Measurements from ENCODE around the gene HYAL1. TPM values are rescaled to one million over a fixed set of nuclear protein-coding genes. Genes with fewer than 3 reads are reported as not detected.
A peak's percentile ranks its signal among the peaks of the same experiment; 100 is the strongest.

Gene HYAL1
- total RNA-seq, 2 donors from 2014 or later: 0.25 to 0.26 TPM

GRCh38 chr3:50340448-50341329, 37.3 kb upstream of the HYAL1 start, which contains the start of gene RASSF1:
Gene RASSF1, minus strand, starts transcription at chr3:50340836. Its CDS starts 31 bp downstream, at chr3:50340805.
- H3K4me3 Mint-ChIP-seq: peak within 1 kb of the TSS; percentile 97
- H3K36me3 Mint-ChIP-seq: peaks cover 7% of the 10 kb centered on the region
- peak within 1 kb of the TSS; percentile 97 for H3K27ac Mint-ChIP-seq
- peak; percentile 90 for DNase-seq (ENCODE audit: low spot score)
- no peaks in the 10 kb centered on the region for H3K9me3 Mint-ChIP-seq
- peaks cover 41 to 59% of the 10 kb centered on the region in 2 donors for H3K4me1 Mint-ChIP-seq (ENCODE audit: low read depth in 2 of 2)
- no peaks in the 10 kb centered on the region for H3K27me3 Mint-ChIP-seq
- ATAC-seq: peak; percentile 58 to 64

- Mint-ChIP-seq H3K27ac (peak overlapping the region; percentile 97), H3K9me3 (no peaks in the 10 kb centered on the region), H3K4me3 (peak overlapping the region; percentile 97), H3K36me3 (peaks cover 7% of the 10 kb centered on the region), H3K27me3 (no peaks in the 10 kb centered on the region), H3K4me1 (ENCODE audit: low read depth in 2 of 2) (peaks cover 46 to 64% of the 10 kb centered on the region in 2 donors)
- ATAC-seq (no peak), DNase-seq (ENCODE audit: low spot score) (no peak)
Measured at GRCh38 chr3:50340147-50340447, 36.7 kb upstream of the HYAL1 start.

- ATAC-seq (no peak), DNase-seq (ENCODE audit: low spot score) (no peak)
- H3K36me3 Mint-ChIP-seq: peaks cover 7% of the 10 kb centered on the region
- H3K27ac Mint-ChIP-seq: peak overlapping the region; percentile 97
- H3K4me3 Mint-ChIP-seq: peak overlapping the region; percentile 97
- H3K4me1 Mint-ChIP-seq (ENCODE audit: low read depth in 2 of 2): peaks cover 47 to 62% of the 10 kb centered on the region in 2 donors
- no peaks in the 10 kb centered on the region for H3K9me3 Mint-ChIP-seq
- no peaks in the 10 kb centered on the region for H3K27me3 Mint-ChIP-seq
Measured at GRCh38 chr3:50339485-50340146, 36.2 kb upstream of the HYAL1 start.

- ATAC-seq: no peak
- H3K4me1 Mint-ChIP-seq (ENCODE audit: low read depth in 2 of 2): peaks cover 54 to 67% of the 10 kb centered on the region in 2 donors
- peak overlapping the region; percentile 97 for H3K27ac Mint-ChIP-seq
- H3K27me3 Mint-ChIP-seq: no peaks in the 10 kb centered on the region
- peak overlapping the region; percentile 97 for H3K4me3 Mint-ChIP-seq
- DNase-seq (ENCODE audit: low spot score): no peak
- H3K36me3 Mint-ChIP-seq: peaks cover 7% of the 10 kb centered on the region
- no peaks in the 10 kb centered on the region for H3K9me3 Mint-ChIP-seq
Measured at GRCh38 chr3:50338965-50339364, 35.6 kb upstream of the HYAL1 start.

- H3K4me1 Mint-ChIP-seq (ENCODE audit: low read depth in 2 of 2): peaks cover 59 to 67% of the 10 kb centered on the region in 2 donors
- peak overlapping the region; percentile 97 for H3K4me3 Mint-ChIP-seq
- H3K9me3 Mint-ChIP-seq: no peaks in the 10 kb centered on the region
- DNase-seq (ENCODE audit: low spot score) (peak; percentile 99), ATAC-seq (peak; percentile 85 to 93)
- peaks cover 7% of the 10 kb centered on the region for H3K36me3 Mint-ChIP-seq
- no peaks in the 10 kb centered on the region for H3K27me3 Mint-ChIP-seq
- H3K27ac Mint-ChIP-seq: peak overlapping the region; percentile 97
Measured at GRCh38 chr3:50337175-50337861, 33.9 kb upstream of the HYAL1 start.

- Mint-ChIP-seq H3K9me3 (no peaks in the 10 kb centered on the region), H3K27me3 (no peaks in the 10 kb centered on the region), H3K27ac (peak overlapping the region; percentile 97), H3K4me3 (peak overlapping the region; percentile 97), H3K36me3 (peaks cover 7% of the 10 kb centered on the region), H3K4me1 (ENCODE audit: low read depth in 2 of 2) (peaks cover 59 to 64% of the 10 kb centered on the region in 2 donors)
- DNase-seq (ENCODE audit: low spot score) (no peak), ATAC-seq (peak in 1 of 2 donors; percentile 45)
Measured at GRCh38 chr3:50336452-50337174, 33.2 kb upstream of the HYAL1 start.

- H3K27me3 Mint-ChIP-seq: no peaks in the 10 kb centered on the region
- H3K36me3 Mint-ChIP-seq: peaks cover 7% of the 10 kb centered on the region
- peak overlapping the region; percentile 97 for H3K27ac Mint-ChIP-seq
- no peak for DNase-seq (ENCODE audit: low spot score)
- peak overlapping the region; percentile 97 for H3K4me3 Mint-ChIP-seq
- ATAC-seq: no peak
- H3K9me3 Mint-ChIP-seq: no peaks in the 10 kb centered on the region
- H3K4me1 Mint-ChIP-seq (ENCODE audit: low read depth in 2 of 2): peaks cover 46 to 49% of the 10 kb centered on the region in 2 donors
Measured at GRCh38 chr3:50334339-50335075, 31.1 kb upstream of the HYAL1 start.

GRCh38 chr3:50333744-50334328, 30.5 kb upstream of the HYAL1 start:
- H3K36me3 Mint-ChIP-seq: peaks cover 7% of the 10 kb centered on the region
- DNase-seq (ENCODE audit: low spot score) (no peak), ATAC-seq (no peak)
- H3K27me3 Mint-ChIP-seq: no peaks in the 10 kb centered on the region
- peak overlapping the region; percentile 97 for H3K4me3 Mint-ChIP-seq
- H3K27ac Mint-ChIP-seq: peak overlapping the region; percentile 88 to 97
- peaks cover 40 to 44% of the 10 kb centered on the region in 2 donors for H3K4me1 Mint-ChIP-seq (ENCODE audit: low read depth in 2 of 2)
- H3K9me3 Mint-ChIP-seq: no peaks in the 10 kb centered on the region

GRCh38 chr3:50331364-50331907, 28.1 kb upstream of the HYAL1 start:
- H3K36me3 Mint-ChIP-seq: peaks cover 4% of the 10 kb centered on the region
- no peaks in the 10 kb centered on the region for H3K9me3 Mint-ChIP-seq
- no peak overlapping the region for H3K27ac Mint-ChIP-seq
- no peaks in the 10 kb centered on the region for H3K27me3 Mint-ChIP-seq
- no peak overlapping the region for H3K4me3 Mint-ChIP-seq
- DNase-seq (ENCODE audit: low spot score) (no peak), ATAC-seq (no peak)
- H3K4me1 Mint-ChIP-seq (ENCODE audit: low read depth in 2 of 2): peaks cover 27 to 37% of the 10 kb centered on the region in 2 donors

- no peak overlapping the region for H3K4me3 Mint-ChIP-seq
- no peaks in the 10 kb centered on the region for H3K27me3 Mint-ChIP-seq
- H3K36me3 Mint-ChIP-seq: no peaks in the 10 kb centered on the region
- no peak for DNase-seq (ENCODE audit: low spot score)
- ATAC-seq: no peak
- peaks cover 16 to 26% of the 10 kb centered on the region in 2 donors for H3K4me1 Mint-ChIP-seq (ENCODE audit: low read depth in 2 of 2)
- H3K9me3 Mint-ChIP-seq: no peaks in the 10 kb centered on the region
- no peak overlapping the region for H3K27ac Mint-ChIP-seq
Measured at GRCh38 chr3:50330330-50330729, 27.0 kb upstream of the HYAL1 start.

GRCh38 chr3:50327943-50328691, 24.7 kb upstream of the HYAL1 start, which contains the start of gene TUSC2:
Gene TUSC2, minus strand, starts transcription at chr3:50328223. Its CDS starts 124 bp downstream, at chr3:50328099.
- H3K4me3 Mint-ChIP-seq: peak within 1 kb of the TSS; percentile 81
- ATAC-seq (peak; percentile 96 to 98), DNase-seq (ENCODE audit: low spot score) (peak; percentile 95)
- peak within 1 kb of the TSS; percentile 64 to 89 for H3K27ac Mint-ChIP-seq
- H3K9me3 Mint-ChIP-seq: no peaks in the 10 kb centered on the region
- H3K4me1 Mint-ChIP-seq (ENCODE audit: low read depth in 2 of 2): peaks cover 0 to 21% of the 10 kb centered on the region in 2 donors
- no peaks in the 10 kb centered on the region for H3K36me3 Mint-ChIP-seq
- no peaks in the 10 kb centered on the region for H3K27me3 Mint-ChIP-seq
